ENCODE data around the gene ABAT.

The ABAT gene

DNA sequence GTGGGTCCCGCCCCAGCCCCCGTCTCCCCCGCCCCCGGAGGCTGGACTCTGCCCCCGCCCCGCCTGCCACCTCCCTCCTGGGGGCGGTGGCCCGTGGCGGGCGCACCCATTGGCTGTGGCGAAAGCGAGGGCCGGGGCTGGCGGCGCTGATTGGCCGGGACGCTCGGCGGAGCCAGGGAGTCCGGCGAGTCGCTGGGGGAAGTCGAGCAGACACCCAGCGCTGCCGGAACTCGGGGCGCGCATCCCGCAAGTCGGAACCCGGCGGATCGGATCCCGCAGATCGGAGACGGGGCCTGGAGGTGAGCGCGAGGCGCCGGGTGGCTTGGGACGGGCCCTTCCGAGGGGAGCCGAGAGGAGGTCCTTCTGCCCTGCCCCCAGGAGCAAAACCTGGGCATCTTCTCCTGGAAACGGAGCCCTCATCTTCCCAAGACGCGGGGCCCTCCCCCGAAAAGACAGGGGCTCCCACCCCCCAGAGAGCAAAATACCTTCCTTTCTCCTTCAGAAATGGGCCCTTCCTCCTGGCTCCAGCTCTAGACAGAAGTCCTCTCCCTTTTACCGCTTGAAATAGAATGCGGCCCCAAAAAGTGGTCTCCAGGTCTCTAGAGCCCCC is at the start of gene ABAT:
Gene ABAT, plus strand, starts transcription at position 205 of the 610 bp plus-strand sequence. CDS start 61,123 bp downstream, outside the sequence.
- DNase-seq = peak; percentile 62

DNA sequence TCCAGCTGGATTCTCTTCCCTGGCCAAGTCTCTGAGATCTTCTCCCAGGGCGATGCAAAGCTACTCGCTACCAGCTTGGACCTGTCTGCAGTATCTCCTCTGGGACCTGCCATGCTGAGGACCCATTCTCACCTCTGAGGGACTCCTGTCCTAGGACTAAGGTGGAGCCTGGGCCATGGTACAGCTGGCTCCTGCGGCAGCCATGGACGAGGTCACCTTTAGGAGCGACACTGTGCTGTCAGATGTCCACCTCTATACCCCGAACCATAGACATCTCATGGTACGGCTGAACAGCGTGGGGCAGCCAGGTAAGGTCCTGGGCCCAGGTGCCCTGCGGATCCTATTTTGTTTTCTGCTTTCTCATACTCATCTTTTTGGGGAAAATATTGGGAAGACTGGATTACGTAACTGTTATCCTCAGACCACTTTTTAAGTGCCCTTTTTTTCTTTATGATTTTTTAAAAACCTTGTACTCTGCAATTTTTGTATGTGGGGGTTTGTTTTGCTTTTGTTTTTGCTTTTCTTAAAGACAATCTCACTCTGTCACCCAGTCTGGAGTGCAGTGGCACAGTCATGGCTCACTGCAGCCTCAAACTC is 48.8 kb upstream of the ABAT start:
- DNase-seq = no peak

DNA sequence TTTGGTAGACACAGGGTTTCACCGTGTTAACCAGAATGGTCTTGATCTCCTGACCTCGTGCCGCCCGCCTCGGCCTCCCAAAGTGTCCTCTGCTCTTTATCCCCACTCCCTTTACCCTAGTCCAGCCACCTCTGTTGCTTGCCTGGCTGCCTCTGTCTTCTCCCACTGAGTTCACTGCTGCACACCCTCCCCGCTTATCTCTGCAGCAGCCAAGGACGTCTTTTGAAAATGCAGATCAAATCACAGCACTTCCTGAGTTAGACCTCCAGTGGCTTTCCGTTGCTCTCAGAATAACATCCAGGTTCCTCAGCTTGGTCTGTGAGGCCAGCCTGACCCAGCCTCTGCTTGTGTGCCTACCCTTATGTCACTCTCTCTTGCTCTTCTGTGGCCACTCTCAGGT is 47.5 kb upstream of the ABAT start:
- DNase-seq = no peak

DNA sequence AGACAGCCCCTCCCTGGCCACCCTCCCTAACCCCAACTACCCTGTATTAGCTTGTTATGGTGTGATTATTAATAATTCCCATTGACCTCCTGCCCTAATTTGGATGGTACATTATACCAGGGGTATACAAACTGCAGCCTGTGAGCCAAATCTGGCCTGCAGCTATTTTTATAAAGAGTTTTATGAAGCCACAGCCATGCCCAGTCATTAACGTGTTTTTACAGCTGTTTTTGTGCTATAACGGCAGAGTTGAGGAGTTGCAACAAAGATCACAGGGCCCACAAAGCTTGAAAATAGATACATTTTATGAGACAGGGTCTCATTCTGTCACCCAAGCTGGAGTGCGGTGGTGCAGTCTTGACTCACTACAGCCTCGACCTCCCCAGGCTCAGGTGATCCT is 47.0 kb upstream of the ABAT start:
- DNase-seq = no peak

DNA sequence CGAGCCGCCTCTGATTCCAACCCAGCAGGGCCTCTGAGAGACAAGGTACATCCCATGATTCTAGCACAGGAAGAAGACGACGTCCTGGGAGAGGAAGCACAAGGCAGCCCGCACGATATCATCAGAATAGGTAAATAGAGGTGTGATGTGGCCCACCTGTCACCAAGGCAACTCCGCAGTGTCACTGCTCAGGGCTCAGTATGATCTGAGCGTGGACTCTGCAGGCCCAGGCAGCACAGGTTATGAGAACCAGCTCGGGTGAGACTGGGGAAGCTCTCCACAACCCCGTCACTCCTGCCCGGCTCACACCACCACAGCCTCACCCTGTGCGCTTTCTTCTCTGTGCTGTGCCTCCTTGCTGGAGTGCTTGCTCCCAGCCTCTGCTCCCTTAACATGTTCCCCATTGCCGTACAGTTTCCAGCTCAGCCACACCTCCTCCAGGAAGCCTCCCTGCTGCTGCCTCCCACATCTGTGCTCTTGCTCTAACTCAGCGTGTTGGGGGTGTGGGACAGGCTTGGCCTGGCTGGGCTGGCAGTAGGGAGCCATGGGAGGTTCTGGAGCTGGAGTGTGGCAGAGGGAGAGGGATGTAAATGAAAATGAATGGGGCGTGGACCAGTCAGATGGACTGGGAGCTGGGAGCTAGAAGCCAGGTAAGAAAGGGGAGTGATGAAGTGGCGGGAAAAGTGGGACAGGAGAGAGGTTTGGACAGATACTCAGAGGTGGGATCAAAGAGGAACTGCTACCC is 45.3 kb upstream of the ABAT start:
- no peak for DNase-seq

DNA sequence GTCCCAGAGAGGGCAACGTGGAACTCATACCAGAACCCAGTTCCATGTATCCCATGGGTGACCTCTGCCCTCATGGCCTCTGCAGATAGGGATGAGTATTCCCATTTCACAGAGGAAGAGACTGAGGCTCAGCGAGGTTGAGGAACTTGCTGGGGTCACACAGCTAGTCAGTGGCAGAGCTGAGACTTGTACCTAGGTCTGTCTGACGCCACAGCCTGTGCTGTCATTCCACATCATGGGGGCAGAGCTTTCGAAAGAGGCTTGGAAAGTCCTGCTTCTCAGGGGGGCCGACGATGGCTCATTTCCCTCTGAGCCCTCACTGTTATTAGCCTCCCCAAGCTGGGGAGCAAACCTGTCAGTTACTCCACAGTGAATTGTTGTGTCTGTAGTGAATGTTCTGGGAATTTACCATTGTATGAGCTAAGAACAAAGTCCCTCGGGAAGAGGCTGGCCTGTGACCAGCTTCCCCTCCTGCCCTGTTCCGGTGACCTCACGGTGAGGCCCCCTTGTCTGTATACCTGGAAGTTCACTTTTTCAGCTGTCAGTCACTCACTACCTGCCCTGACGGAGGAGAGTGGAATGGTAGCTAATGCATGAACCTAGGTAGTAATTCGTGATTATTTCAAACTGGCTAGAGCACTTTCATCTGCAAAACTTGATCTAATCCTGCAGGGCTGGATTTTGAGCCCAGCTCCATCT is 44.0 kb upstream of the ABAT start:
- no peak for DNase-seq

DNA sequence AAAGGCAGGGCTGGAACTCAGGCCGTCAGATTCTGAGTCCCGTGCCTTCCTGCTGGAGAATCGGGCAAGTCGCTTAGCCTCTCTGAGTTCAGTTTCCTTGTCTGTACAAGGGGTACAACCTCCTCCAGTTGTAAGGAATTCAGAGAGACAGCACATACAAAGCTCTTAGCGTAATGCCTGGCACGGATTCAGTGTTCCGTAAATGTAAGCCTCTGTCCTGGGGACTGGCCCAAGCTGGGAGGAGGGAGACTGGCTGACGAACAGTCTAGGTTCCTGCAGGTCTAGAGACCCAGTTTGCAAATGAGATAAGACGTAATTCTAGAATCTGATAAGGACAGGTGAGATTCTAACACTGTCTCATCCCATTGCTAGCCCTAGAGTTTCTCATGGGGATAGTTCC is 43.0 kb upstream of the ABAT start:
- no peak for DNase-seq

DNA sequence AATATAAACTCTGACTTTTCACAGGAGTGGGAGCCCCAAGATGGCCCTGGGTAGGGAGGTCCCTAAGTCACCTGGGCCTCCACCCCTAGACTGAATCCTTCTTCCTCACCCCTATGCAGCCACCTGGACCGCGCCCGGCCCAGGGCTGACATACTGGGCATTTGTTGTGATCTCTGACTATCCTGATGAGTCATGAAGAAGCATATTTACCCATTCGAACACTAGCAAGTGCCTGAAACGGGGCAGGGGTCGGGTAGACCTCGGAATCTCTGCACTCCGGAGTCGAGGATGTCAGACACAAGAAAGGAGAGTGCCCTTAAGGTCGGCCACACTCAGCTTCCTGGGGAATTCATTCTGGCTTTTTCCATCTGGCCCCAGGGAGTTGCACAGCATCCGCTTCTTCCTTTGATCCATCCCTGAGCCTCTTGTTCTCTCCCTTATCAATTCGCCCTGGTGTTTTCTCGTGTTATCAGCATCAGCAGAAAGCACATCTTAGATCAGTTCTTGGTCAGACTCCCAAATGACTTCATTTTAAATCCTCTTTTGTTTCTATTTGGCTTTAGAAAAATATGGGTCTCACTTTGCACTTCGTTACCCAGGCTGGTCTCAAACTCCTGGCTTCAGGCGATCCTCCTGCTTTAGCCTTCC is 42.5 kb upstream of the ABAT start:
- DNase-seq = no peak

DNA sequence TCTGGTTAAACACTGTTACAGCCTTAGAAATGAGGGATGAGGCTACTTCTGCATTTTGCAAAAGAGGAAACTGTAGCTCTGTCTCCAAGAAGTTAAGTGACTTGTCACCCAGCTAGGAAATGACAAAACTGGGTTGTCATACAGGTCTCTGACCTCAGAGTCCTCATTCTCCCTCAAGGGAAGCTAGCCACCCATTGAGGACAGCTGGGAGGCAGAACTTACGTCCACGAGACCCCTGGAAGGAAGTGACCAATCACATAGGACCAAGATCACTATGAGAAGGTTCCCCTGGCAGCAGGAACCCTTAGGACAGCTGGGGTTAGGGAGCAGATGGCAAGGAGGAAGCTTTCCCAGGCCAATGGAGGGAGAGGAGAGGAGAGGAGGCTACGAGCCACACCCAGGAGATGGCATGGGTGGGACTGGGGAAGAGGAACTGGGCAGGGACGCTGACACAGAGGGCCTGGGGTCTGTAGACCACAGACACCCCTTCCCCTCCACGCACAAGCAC is 41.7 kb upstream of the ABAT start:
- no peak for DNase-seq

DNA sequence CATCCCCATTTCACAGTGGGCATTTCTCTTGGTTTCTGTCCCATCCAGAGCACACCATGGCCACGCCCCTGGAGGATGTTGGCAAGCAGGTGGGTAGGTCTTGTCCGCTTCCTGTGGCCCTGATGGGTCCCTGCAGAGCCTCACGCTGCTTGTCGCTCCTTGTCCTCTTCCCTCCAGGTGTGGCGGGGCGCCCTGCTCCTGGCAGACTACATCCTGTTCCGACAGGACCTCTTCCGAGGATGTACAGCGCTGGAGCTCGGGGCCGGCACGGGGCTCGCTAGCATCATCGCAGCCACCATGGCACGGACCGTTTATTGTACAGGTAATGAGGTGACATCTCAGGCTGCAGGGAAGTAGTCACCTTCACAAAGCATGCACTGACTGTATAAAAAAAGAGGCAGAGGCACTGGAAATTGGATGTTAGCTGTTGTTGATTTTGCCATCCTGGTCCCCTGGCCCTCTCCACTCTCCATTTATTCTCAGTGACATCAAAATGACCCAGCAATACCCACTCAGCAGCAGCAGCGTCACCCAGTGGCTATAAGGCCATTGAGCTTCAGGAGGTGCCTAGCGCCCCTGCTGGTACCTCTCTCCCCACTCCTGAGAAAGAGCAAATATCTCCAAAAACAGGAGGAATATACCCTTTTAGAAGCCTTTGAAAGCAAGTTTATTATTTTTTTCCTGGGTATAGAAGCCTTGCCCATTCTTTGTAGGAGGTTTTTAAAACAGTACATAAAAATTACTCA is 39.3 kb upstream of the ABAT start:
- DNase-seq = no peak

DNA sequence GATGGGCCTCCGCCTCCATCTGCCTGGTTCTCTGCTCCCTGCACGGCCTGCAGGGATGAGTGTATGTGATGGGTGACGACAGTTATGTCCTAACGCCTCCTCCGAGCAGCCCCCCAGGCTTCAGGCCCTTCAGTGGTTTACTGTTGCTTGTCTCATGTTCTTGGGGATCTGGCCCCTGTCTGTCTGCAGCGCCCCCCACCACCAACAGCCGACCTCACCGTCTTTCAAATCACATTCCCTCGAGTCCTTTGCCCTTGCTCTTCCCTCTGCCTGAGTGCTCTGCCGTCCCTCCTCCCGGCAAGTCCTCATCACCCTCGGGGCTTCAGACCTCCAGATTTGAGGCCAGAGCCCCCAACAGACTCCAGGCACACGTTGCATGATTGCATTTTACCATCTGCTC is 34.7 kb upstream of the ABAT start:
- no peak for DNase-seq

DNA sequence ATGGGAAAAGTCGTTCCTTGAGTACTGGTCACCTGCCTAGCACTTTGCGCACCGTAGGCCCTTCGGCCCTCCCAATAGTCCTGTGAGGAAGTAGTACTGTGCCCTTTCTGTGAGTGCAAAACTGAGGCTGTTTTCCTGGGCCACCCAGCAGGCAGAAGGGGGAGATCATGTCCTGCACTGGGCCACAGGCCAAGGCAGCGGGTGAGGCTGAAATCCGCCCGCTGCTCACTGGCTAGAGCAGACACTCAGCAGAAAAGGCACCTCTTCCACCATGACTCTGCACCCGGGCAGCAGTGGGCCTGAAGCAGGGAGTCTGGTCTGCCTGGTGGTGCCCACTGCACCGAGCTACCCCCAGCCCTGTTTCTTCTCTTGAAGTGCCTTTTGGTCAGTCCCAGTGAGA is 32.7 kb upstream of the ABAT start:
- no peak for DNase-seq

DNA sequence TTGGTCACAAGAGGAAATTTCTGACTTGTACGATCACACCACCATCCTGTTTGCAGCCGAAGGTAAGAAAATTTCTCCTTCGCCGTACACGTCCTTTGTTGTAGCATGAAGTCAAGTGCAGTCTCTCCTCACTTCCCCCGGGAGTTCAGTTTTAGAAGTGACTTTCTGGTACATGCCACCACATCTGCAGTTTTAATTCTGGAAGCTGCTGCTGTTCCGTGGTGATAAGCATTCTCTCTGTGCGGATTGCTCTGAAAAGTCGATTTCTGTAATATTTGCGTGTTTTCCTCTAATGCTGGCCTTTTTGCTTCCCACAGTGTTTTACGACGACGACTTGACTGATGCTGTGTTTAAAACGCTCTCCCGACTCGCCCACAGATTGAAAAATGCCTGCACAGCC is 32.3 kb upstream of the ABAT start:
- no peak for DNase-seq

DNA sequence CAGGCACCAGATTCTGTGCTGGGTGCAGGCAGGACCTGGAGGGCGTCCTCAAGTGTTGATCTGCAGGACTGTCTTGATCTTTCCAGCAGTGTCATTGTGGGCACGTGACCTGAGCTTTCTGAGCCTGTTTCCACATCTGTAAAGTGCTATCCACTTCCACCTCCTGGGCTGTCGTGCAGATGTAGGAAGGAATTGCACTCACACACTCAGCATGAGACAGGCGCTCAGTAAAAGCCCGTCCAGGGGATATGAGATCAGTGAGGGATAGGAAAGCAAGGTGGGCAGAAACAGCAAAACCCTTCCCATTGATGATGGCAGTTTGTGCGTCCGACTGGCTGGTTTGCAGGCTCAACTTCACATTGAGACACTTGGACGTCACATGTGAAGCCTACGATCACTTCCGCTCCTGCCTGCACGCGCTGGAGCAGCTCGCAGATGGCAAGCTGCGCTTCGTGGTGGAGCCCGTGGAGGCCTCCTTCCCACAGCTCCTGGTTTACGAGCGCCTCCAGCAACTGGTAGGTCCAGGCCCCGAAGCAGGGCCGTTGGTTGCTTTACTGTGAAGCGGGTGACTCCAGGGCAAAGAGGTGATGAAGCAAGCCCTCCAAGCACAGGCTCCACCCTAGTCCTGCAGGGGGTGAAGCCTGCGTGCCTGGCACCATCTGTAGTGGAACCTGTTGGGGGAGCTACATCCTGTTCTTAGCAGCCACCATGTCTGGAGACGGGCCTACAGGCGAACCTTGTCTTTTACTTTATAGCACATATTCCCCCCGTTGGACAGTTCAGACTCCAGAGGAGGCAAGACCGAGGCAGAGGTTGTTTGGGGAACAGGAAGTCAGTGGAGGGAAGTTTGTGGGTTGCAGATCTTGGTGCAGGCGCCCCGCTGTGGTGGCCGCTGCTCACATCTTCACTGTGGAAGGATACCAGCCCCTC is 29.9 kb upstream of the ABAT start:
- no peak for DNase-seq

DNA sequence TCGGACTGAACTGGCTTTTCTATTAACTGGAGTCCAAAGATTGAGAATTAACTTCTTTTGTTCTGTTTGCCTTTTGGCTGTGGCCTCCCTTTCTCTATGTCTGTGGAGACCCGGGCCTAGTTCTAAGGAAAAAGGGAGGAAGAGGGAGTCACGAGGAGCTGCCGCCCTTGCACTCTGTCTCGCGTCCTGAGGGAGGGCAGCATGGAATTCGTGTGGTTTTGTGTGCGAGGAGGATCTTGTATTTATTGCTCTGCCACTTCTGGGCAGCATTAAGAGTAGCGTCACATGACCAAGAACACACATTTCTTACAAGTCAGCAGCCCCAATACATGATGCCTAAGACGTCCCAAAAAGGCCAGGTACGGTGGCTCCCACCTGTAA is 29.3 kb upstream of the ABAT start:
- DNase-seq = no peak

DNA sequence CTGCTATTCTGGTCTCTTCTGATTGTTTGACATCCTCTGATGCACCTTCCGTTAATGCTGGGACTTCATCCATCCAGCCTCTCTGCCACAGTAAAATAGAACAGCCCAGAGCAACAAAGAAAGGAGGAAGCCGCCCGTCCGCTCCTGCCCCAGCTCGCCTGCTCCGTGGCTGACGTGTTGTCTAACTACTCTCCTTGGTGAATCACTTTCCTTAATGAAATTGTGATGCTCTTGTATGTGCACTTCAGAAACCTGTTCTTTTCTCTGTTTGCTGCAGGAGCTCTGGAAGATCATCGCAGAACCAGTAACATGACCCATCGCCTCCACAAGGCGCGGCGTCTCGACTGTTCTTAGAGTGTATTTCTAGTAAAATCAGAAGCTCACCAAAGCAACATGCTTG is 28.6 kb upstream of the ABAT start:
- DNase-seq = no peak

DNA sequence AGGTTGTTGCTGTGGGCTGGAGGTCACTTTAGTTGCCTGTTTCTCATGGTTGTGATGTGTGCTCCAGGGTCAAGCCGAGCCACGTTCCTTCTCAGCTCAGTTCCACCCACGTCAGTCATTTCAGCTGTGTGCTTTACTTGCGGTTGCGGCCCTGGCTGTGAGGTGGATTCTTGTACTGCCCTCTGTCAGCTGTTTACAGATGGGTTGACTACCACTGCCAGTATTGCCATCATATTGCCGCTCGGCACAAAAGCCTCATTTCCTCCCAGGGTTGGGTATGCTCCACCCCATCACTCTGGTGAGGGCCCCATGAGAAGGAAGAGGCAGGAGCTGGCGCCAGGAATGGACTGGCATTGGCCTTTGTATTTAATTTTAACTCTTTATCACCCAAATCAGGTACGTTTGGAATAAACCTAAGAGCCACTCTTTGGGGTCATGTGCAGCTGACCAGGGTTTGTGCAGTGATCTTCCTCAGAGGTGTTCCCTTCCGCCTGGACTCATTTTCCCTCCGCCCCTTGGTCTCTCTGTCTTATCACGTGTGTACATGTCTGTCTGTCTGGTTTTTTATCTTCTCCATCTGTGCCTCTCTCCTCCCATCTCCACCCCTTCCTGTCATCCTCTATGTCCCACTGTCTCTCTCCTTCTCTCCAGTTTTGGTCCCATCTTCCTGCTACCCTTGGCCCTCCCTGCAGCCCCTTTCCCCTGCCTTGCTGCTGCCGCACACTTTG is 27.9 kb upstream of the ABAT start:
- no peak for DNase-seq

DNA sequence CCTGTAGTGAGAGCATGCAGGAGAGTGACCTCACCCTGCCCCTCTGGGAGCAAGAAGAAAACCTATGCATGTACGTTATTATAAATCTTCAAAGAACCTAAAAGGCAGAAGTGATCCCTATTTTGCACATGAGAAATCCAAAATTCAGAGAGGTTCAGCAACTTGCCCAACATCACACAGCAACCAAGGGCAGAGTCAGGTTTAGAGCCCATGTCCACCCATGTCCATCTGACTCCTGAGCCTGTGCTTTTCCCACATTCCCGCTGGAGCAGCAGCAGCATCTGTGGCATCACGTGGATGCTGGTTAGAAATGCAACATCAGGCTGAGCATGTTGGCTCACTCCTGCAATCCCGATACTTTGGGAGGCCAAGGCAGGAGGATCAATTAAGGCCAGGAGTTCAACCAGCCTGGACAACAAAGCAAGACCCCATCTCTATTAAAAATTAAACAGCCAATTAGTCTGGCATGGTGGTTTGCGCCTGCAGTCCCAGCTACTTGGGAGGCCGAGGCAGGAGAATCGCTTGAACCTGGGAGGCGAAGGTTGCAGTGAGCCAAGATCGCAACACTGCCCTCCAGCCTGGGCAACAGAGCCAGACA is 26.6 kb upstream of the ABAT start:
- DNase-seq = no peak

DNA sequence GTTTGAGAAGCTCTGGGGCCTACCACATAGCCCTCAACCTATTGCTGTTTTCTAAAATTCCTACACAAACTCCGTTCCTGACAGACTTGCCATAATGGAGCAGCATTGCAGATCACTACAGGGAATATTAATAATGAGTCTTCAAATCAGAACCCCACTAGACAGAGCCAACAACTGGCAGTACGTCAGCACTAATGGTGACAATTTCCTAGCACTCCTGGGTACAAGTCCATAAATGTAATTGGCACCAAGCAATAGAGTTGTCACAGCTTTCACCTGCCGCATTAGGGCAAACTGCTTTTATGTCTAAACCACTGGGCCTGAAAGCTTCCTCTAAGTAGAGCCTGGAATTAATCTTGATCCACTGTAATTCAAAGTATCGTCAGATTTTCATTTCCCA is 25.5 kb upstream of the ABAT start:
- DNase-seq = no peak

Data from DMS 273 treated with DMSO at 0.1 percent for 48 hours (cell line).